PC-9 (cell line): ENCODE results near the gene CARD6. TPM values are rescaled to one million over a fixed set of nuclear protein-coding genes. Genes with fewer than 3 reads are reported as not detected.
A peak's percentile ranks its signal among the peaks of the same experiment; 100 is the strongest.

ENCODE experiments used
- BruUV-seq: library from RNA; stranded (reverse); fragments of 400-500 nt; replicated peaks from 2 replicates; lab custom pipeline; 2021; lab: Mats Ljungman, UMichigan
- CTCF ChIA-PET: fragments of 300-600 bp; sonication (Branson Sonifier 250); formaldehyde crosslinking; loops from one replicate; lab custom pipeline; 2022; ENCODE audit warnings: antibody characterized with exemption; lab: Charles Lee
- POLR2A ChIA-PET: fragments of 300-600 bp; sonication (Branson Sonifier 250); formaldehyde crosslinking; loops from one replicate; lab custom pipeline; 2022; ENCODE audit warnings: antibody characterized with exemption; ENCODE audit not compliant: unreplicated experiment; lab: Charles Lee
- DNase-seq, 2 experiments: peaks; one replicate each; pipeline versions ENCODE4 v3.0.0 to v3.0.0-alpha.2; 2015 to 2022; ENCODE audit warnings: mixed read lengths in 1 of 2
- H2AFZ ChIP-seq: fragments of 200-600 bp; sonication (generic); 2 replicates; pipeline ENCODE4 v1.8.1; 2017; ENCODE audit warnings: antibody characterized with exemption
- H3F3A ChIP-seq: fragments of 200-600 bp; sonication (generic); 2 replicates; pipeline ENCODE4 v1.8.1; 2017; ENCODE audit warnings: antibody characterized with exemption, mild to moderate bottlenecking, low read depth; ENCODE audit not compliant: insufficient read depth
- H3K27ac ChIP-seq: fragments of 200-600 bp; sonication (generic); 2 replicates; pipeline ENCODE4 v1.6.1; 2016; ENCODE audit warnings: mixed run types
- H3K27me3 ChIP-seq: fragments of 200-600 bp; sonication (generic); 2 replicates; pipeline ENCODE4 v1.6.1; 2016; ENCODE audit warnings: low read depth, mixed run types; ENCODE audit not compliant: insufficient read depth
- H3K36me3 ChIP-seq: fragments of 200-600 bp; sonication (generic); 2 replicates; pipeline ENCODE4 v1.6.1; 2016; ENCODE audit warnings: low read depth, mixed run types
- H3K4me1 ChIP-seq: fragments of 200-600 bp; sonication (generic); replicated peaks from 2 replicates; pipeline ENCODE4 v1.6.1; 2016; ENCODE audit warnings: mixed run types; ENCODE audit not compliant: insufficient read depth
- H3K4me2 ChIP-seq: fragments of 200-600 bp; sonication (generic); 2 replicates; pipeline ENCODE4 v1.6.1; 2017; ENCODE audit warnings: mixed run types
- H3K4me3 ChIP-seq: fragments of 200-600 bp; sonication (generic); 2 replicates; pipeline ENCODE4 v1.6.1; 2016; ENCODE audit warnings: mixed run types
- H3K79me2 ChIP-seq: fragments of 200-600 bp; sonication (generic); 2 replicates; pipeline ENCODE4 v1.6.1; 2017; ENCODE audit warnings: low read depth, mixed run types
- H3K9me2 ChIP-seq: fragments of 200-600 bp; sonication (generic); 2 replicates; pipeline ENCODE4 v1.8.1; 2017; ENCODE audit warnings: mild to moderate bottlenecking; ENCODE audit not compliant: insufficient read depth
- H3K9me3 ChIP-seq: fragments of 200-600 bp; sonication (generic); 2 replicates; pipeline ENCODE4 v1.8.1; 2016; ENCODE audit warnings: low read depth; ENCODE audit not compliant: insufficient read depth
- H4K20me1 ChIP-seq: fragments of 200-600 bp; sonication (generic); 2 replicates; pipeline ENCODE4 v1.8.1; 2017; ENCODE audit not compliant: insufficient read depth
- EZH2 ChIP-seq: fragments of 200-600 bp; sonication (generic); IDR thresholded peaks from 2 replicates; pipeline ENCODE4 v1.8.0; 2017; ENCODE audit warnings: antibody characterized with exemption, low read depth
- intact Hi-C: fragments of 100-400 bp; cut with micrococcal nuclease; formaldehyde crosslinking; loops from one replicate; pipeline ENCODE4 v1.10.0; 2022; ENCODE audit not compliant: unreplicated experiment
- total RNA-seq: library from RNA; stranded (reverse); gene quantifications from 2 replicates; pipeline ENCODE4 v1.2.3, GENCODE V29; 2021
- TF ChIP-seq, protein P1 (sequence below): fragments of 200-600 bp; sonication (generic); conservative IDR thresholded peaks from 2 replicates; pipeline ENCODE4 v1.6.1; 2017; ENCODE audit warnings: mixed run types, antibody characterized with exemption, mild to moderate bottlenecking, moderate library complexity

The CARD6 gene
- total RNA-seq, 1 experiment from 2014 or later: 16.1 TPM

DNA sequence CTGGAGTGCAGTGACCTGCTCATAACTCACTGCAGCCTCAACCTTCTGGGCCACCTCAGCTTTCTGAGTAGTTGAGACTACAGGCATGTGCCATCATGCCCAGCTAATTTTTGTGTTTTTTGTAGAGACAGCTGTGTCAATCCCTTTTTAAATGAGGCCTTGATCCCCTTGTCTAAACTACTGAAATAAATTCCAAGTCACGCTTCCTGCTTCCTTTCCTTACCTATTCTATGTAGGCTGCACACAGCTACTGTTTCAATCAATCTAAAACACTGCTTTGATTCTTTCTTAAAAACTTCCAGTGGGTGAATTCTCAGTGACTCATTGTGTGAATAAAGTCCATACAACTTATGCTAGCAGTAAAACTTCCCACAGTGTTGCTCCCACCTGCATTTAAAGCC, 65.2 kb downstream of the CARD6 start:
- BruUV-seq: no TSS peak
- H3F3A ChIP-seq: no peaks in the 10 kb centered on the region
- H3K79me2 ChIP-seq: no peaks in the 10 kb centered on the region
- H3K9me3 ChIP-seq: no peaks in the 10 kb centered on the region
- CTCF ChIA-PET: interaction anchor here (0.6 kb wide), 1 partner anchor 419 kb away, joined by 3 read pairs; no protein-coding TSS in a partner anchor
- no peaks in the 10 kb centered on the region for H3K36me3 ChIP-seq
- no peak overlapping the region for H3K4me2 ChIP-seq
- no peaks in the 10 kb centered on the region for H3K27me3 ChIP-seq
- no peak for DNase-seq
- H3K9me2 ChIP-seq: no peaks in the 10 kb centered on the region
- no peak overlapping the region for H2AFZ ChIP-seq
- no peaks in the 10 kb centered on the region for H3K4me1 ChIP-seq
- TF ChIP-seq EZH2: no peak
- TF ChIP-seq, protein P1, sequence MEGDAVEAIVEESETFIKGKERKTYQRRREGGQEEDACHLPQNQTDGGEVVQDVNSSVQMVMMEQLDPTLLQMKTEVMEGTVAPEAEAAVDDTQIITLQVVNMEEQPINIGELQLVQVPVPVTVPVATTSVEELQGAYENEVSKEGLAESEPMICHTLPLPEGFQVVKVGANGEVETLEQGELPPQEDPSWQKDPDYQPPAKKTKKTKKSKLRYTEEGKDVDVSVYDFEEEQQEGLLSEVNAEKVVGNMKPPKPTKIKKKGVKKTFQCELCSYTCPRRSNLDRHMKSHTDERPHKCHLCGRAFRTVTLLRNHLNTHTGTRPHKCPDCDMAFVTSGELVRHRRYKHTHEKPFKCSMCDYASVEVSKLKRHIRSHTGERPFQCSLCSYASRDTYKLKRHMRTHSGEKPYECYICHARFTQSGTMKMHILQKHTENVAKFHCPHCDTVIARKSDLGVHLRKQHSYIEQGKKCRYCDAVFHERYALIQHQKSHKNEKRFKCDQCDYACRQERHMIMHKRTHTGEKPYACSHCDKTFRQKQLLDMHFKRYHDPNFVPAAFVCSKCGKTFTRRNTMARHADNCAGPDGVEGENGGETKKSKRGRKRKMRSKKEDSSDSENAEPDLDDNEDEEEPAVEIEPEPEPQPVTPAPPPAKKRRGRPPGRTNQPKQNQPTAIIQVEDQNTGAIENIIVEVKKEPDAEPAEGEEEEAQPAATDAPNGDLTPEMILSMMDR: no peak
- H3K27ac ChIP-seq: no peak overlapping the region
- intact Hi-C loops: no loop called here
- POLR2A ChIA-PET: no interaction called here
- no peaks in the 10 kb centered on the region for H4K20me1 ChIP-seq
- H3K4me3 ChIP-seq: no peak overlapping the region

DNA sequence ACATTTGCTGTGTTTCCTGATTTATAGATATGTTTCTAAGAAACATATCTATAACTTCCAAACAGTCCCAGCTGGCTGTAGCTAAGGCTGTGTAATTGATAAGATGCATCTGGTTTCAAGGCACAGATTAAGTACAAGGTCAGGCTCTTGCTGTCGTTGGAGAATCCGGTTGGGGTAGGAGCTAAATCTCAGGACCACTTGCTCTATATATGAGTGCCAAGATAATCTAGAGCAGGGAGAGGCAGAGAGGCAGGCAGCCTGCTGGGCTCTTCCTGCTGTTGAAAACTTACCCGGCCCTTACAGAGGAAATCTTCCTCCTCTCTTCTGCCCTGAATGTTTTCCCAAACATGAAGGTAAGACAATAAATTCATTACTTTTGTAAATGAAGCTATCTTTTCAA, 68.1 kb downstream of the CARD6 start, which contains the start of gene C7:
Gene C7, plus strand, starts transcription at position 234 of the 400 bp plus-strand sequence. Its CDS starts 114 bp downstream, at position 348.
- Histone ChIP-seq H3K9me3 (no peaks in the 10 kb centered on the region; the same call in 1 of the 2 replicates), H3K79me2 (no peaks in the 10 kb centered on the region), H3K4me1 (no peaks in the 10 kb centered on the region), H2AFZ (peak within 1 kb of the TSS; percentile 8; the same call in 1 of the 2 replicates), H3K36me3 (no peaks in the 10 kb centered on the region), H3K27ac (no peak within 1 kb of the TSS), H4K20me1 (no peaks in the 10 kb centered on the region), H3K9me2 (no peaks in the 10 kb centered on the region), H3K27me3 (no peaks in the 10 kb centered on the region), H3F3A (no peaks in the 10 kb centered on the region), H3K4me2 (no peak within 1 kb of the TSS), H3K4me3 (no peak within 1 kb of the TSS)
- BruUV-seq: no TSS peak
- no peak for TF ChIP-seq EZH2
- TF ChIP-seq, protein P1: no peak
- no peak for DNase-seq
- ChIA-PET POLR2A (no interaction called here), CTCF (no interaction called here)
- intact Hi-C loops: no loop called here

DNA sequence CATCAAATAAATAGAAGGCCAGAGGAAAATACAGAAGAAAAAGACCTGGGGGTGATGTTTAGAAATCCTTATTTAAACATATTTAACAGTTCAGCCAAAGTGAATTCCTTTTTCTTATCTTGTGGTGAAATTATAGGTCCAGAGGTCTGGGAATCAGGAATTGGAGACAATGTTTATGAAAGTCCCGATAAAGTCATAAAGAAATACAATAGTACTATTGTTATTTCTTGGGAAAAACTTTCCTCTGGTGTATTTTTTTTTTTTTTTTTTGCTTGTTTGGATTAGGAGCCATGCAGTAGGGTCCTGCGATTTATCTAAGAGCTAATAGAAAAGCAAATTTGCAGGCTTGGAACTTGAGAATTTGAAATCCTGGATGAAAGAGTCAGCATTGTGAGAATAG, 68.6 kb downstream of the CARD6 start:
- Histone ChIP-seq H3K4me1 (no peaks in the 10 kb centered on the region), H3K79me2 (no peaks in the 10 kb centered on the region), H4K20me1 (no peaks in the 10 kb centered on the region), H3K4me2 (no peak overlapping the region), H3K27ac (no peak overlapping the region), H3F3A (no peaks in the 10 kb centered on the region), H3K9me3 (no peaks in the 10 kb centered on the region; the same call in 1 of the 2 replicates), H3K4me3 (no peak overlapping the region), H3K27me3 (no peaks in the 10 kb centered on the region), H3K36me3 (no peaks in the 10 kb centered on the region), H2AFZ (no peak overlapping the region), H3K9me2 (no peaks in the 10 kb centered on the region)
- no TSS peak for BruUV-seq
- TF ChIP-seq, protein P1: no peak
- no peak for TF ChIP-seq EZH2
- ChIA-PET CTCF (no interaction called here), POLR2A (no interaction called here)
- no peak for DNase-seq
- intact Hi-C loops: no loop called here

Other genes with a start within 250 kb of the CARD6 start
- 15.7 and 22.4 TPM in 2 replicates for gene PTGER4, start 161.5 kb upstream of the CARD6 start, total RNA-seq
- 29.4 and 30.2 TPM in 2 replicates for gene TTC33, start 85.4 kb upstream of the CARD6 start, total RNA-seq
- gene PRKAA1, start 43.0 kb upstream of the CARD6 start, total RNA-seq: 155 and 178 TPM in 2 replicates
- gene RPL37, start 6.1 kb upstream of the CARD6 start, total RNA-seq: 3,889 and 3,938 TPM in 2 replicates
- gene C7, start 68.1 kb downstream of the CARD6 start, total RNA-seq: not detected in 2 replicates
- gene MROH2B, start 230.0 kb downstream of the CARD6 start, total RNA-seq: not detected in 2 replicates